K562 (cell line): ENCODE measurements around the gene CACNA1C. TPM values are rescaled to one million over a fixed set of nuclear protein-coding genes. Genes with fewer than 3 reads are reported as not detected.

ENCODE experiments used
- ATAC-seq: fragments of 200-7000 bp; cut with Tn5 transposase; 3 replicates; pipeline ENCODE4 v1.9.1; 2020; ENCODE audit warnings: moderate library complexity
- BruUV-seq: library from RNA; stranded (reverse); fragments of 400-500 nt; replicated peaks from 2 replicates; lab custom pipeline; 2021; lab: Mats Ljungman, UMichigan
- CTCF ChIA-PET: fragments of 300-600 bp; formaldehyde crosslinking; extraction: SDS; loops from one replicate; lab custom pipeline; 2021; ENCODE audit warnings: low intra/inter-chr PET ratio; lab: Yijun Ruan, JAX
- POLR2A ChIA-PET: fragments of 300-600, 350-650 bp; sonication (Branson Sonifier 250); formaldehyde crosslinking; extraction: SDS; loops from one replicate; lab custom pipeline; 2021; ENCODE audit warnings: antibody characterized with exemption, inconsistent platforms; lab: Yijun Ruan, JAX
- DNase-seq, 4 experiments: peaks; one replicate each; pipeline versions ENCODE4 v3.0.0 to v3.0.0-alpha.2; 2011 to 2018; ENCODE audit warnings: low spot score in 3 of 4, mixed read lengths in 3 of 4; ENCODE audit errors: extremely low read depth in 1 of 4
- FAIRE-seq: peaks from 2 replicates; lab custom pipeline; 2011; peaks lifted over from hg19 to GRCh38; lab: Jason Lieb, UNC
- H2AFZ ChIP-seq: 2 replicates; pipeline ENCODE4 v1.6.0; 2011; ENCODE audit warnings: low read depth, low read length, control low read depth, inconsistent platforms
- H3K27ac ChIP-seq: fragments of 200-600 bp; 3 replicates; pipeline ENCODE4 v1.8.0; 2011; ENCODE audit warnings: low read depth, mild to moderate bottlenecking, control low read depth, inconsistent platforms, low read length, moderate library complexity, mixed read lengths; ENCODE audit errors: extremely low read depth
- H3K27me3 ChIP-seq, 2 experiments: fragments of 300-600 bp in 1 of 2; 2 replicates in 1 of 2; 3 replicates in 1 of 2; pipeline versions ENCODE4 v1.6.0 to v1.8.0; 2011; ENCODE audit warnings: inconsistent platforms in 2 of 2, low read length in 2 of 2, mild to moderate bottlenecking in 1 of 2, mixed read lengths in 1 of 2, moderate library complexity in 1 of 2; ENCODE audit not compliant: control insufficient read depth in 2 of 2, insufficient read depth in 2 of 2
- H3K36me3 ChIP-seq: fragments of 300-600 bp; 3 replicates; pipeline ENCODE4 v1.8.0; 2011; ENCODE audit warnings: mild to moderate bottlenecking, low read length, inconsistent platforms; ENCODE audit not compliant: control insufficient read depth, insufficient read depth
- H3K4me1 ChIP-seq, 2 experiments: fragments of 200-600 bp in 1 of 2; replicated peaks in 1 of 2; 2 replicates in 1 of 2; 3 replicates in 1 of 2; pipeline versions ENCODE4 v1.5.1 to v1.8.0; 2011; ENCODE audit warnings: inconsistent platforms in 2 of 2, low read length in 2 of 2, mild to moderate bottlenecking in 1 of 2, mixed read lengths in 1 of 2, moderate library complexity in 1 of 2; ENCODE audit not compliant: control insufficient read depth in 2 of 2, insufficient read depth in 2 of 2
- H3K4me2 ChIP-seq: 2 replicates; pipeline ENCODE4 v1.6.1; 2011; ENCODE audit warnings: low read length, control low read depth, inconsistent platforms, mixed read lengths; ENCODE audit not compliant: insufficient read depth
- H3K4me3 ChIP-seq: fragments of 200-600 bp; sonication (generic), shearing (Covaris generic); 2 replicates; pipeline ENCODE4 v1.5.1; 2016; ENCODE audit warnings: control low read depth, inconsistent platforms
- H3K79me2 ChIP-seq: fragments of 200-600 bp; 3 replicates; pipeline ENCODE4 v1.8.0; 2011; ENCODE audit warnings: low read length, inconsistent platforms; ENCODE audit not compliant: control insufficient read depth, insufficient read depth
- H3K9ac ChIP-seq, 2 experiments: 2 replicates each; pipeline versions ENCODE4 v1.6.0 to v1.6.1; 2011; ENCODE audit warnings: low read depth in 2 of 2, low read length in 2 of 2, control low read depth in 1 of 2, inconsistent platforms in 1 of 2, mild to moderate bottlenecking in 1 of 2, mixed read lengths in 1 of 2; ENCODE audit not compliant: insufficient read depth in 1 of 2
- H3K9me1 ChIP-seq: one replicate; pipeline ENCODE4 v1.6.0; 2011; ENCODE audit warnings: inconsistent platforms, mild to moderate bottlenecking, low read length, moderate library complexity; ENCODE audit not compliant: control insufficient read depth, insufficient read depth
- H3K9me3 ChIP-seq: replicated peaks from 2 replicates; pipeline ENCODE4 v1.5.1; 2011; ENCODE audit warnings: low read depth, low read length, inconsistent platforms; ENCODE audit not compliant: control insufficient read depth, insufficient read depth
- H4K20me1 ChIP-seq: replicated peaks from 2 replicates; pipeline ENCODE4 v1.6.1; 2011; ENCODE audit warnings: low read length, inconsistent platforms, mixed read lengths; ENCODE audit not compliant: control insufficient read depth, insufficient read depth
- CBFA2T3 ChIP-seq: fragments of 450-650 bp; IDR thresholded peaks from 2 replicates; pipeline ENCODE4 v1.6.1; 2017
- FOXP1 ChIP-seq: sonication (generic); formaldehyde crosslinking; IDR thresholded peaks from 2 replicates; pipeline ENCODE4 v1.8.0; 2022; ENCODE audit warnings: mild to moderate bottlenecking, missing genetic modification reagents
- HDAC2 ChIP-seq: fragments of 450-650 bp; IDR thresholded peaks from 2 replicates; pipeline ENCODE4 v1.6.1; 2016; ENCODE audit warnings: mild to moderate bottlenecking
- MCM5 ChIP-seq: fragments of 450-650 bp; IDR thresholded peaks from 2 replicates; pipeline ENCODE4 v1.6.1; 2016; ENCODE audit warnings: low read depth
- NFATC3 ChIP-seq: fragments of 450-650 bp; IDR thresholded peaks from 2 replicates; pipeline ENCODE4 v1.6.1; 2017; ENCODE audit warnings: mild to moderate bottlenecking
- RBM22 ChIP-seq: fragments of 200-400 bp; formaldehyde crosslinking; IDR thresholded peaks from 2 replicates; pipeline ENCODE4 v1.6.1; 2018; ENCODE audit warnings: low read length, low read depth; ENCODE audit not compliant: poor library complexity, severe bottlenecking
- SMAD1 ChIP-seq: fragments of 150-350 bp; IDR thresholded peaks from 2 replicates; pipeline ENCODE4 v1.6.1; 2014; ENCODE audit warnings: low read length, low read depth; ENCODE audit not compliant: partially characterized antibody
- SMARCA4 ChIP-seq: fragments of 450-650 bp; IDR thresholded peaks from 2 replicates; pipeline ENCODE4 v1.6.1; 2016
- TAF15 ChIP-seq: fragments of 200-400 bp; formaldehyde crosslinking; IDR thresholded peaks from 2 replicates; pipeline ENCODE4 v1.6.1; 2017; ENCODE audit warnings: mild to moderate bottlenecking, low read depth, low read length, moderate library complexity
- ZNF133 ChIP-seq: fragments of 250-450 bp; sonication (Bioruptor Pico); IDR thresholded peaks from 2 replicates; pipeline ENCODE4 v1.4.0; 2020; ENCODE audit warnings: mild to moderate bottlenecking
- WGBS: fragments of 100-300 bp; shearing (Covaris generic); methylation state at CpG from one replicate; pipeline ENCODE4 v1.1.6; 2016; ENCODE audit warnings: low coverage, mixed read lengths; ENCODE audit not compliant: insufficient coverage; ENCODE audit errors: missing lambda C conversion rate; 5-methylcytosine and 5-hydroxymethylcytosine counted together
- in situ Hi-C: fragments of 300-500 bp; cut with MboI; formaldehyde crosslinking; loops from 4 replicates; pipeline ENCODE4 v1.15.0; 2018; ENCODE audit warnings: inconsistent platforms, mixed read lengths
- intact Hi-C: fragments of 100-400 bp; cut with micrococcal nuclease; formaldehyde crosslinking; loops from 2 replicates; pipeline ENCODE4 v1.14.2; 2022
- polyA plus RNA-seq, 8 experiments: library from polyadenylated mRNA; depleted of rRNA in 4 of 8; stranded (reverse) in 5 of 8; unstranded in 3 of 8; fragments of >200 nt; fragmentation: Nextera tagmentation in 2 of 8; fragmentation: Illumina TruSeq in 1 of 8; extraction: Ambion mirVana in 2 of 8; extraction: Trizol in 1 of 8; gene quantifications; 2 replicates each; pipeline versions ENCODE4 v1.2.1 to v1.2.3, GENCODE V29; 2011 to 2014; ENCODE audit warnings: inconsistent platforms in 1 of 8, missing spikeins in 1 of 8
- total RNA-seq, 7 experiments: library from RNA; depleted of rRNA in 6 of 7; stranded (reverse); fragments of >200 nt in 6 of 7; fragmentation: Illumina TruSeq in 2 of 7; extraction: Trizol in 2 of 7; gene quantifications; 2 replicates each; pipeline versions ENCODE4 v1.2.1 to v1.2.3, GENCODE V29; 2011 to 2021; ENCODE audit warnings: low replicate concordance in 1 of 7
- TF ChIP-seq, protein P1 (sequence below): IDR thresholded peaks from 2 replicates; pipeline ENCODE4 v1.6.1; 2011; ENCODE audit warnings: borderline replicate concordance, low read depth, mild to moderate bottlenecking, moderate library complexity, low read length; ENCODE audit not compliant: insufficient read depth, poor library complexity, severe bottlenecking
- TF ChIP-seq, protein P2 (sequence below), 3 experiments: fragments of 200-800 bp in 1 of 3; fragments of 250-450 bp in 1 of 3; fragments of 450-650 bp in 1 of 3; sonication (Bioruptor Pico) in 1 of 3; sonication (Bioruptor generic) in 1 of 3; formaldehyde crosslinking in 1 of 3; IDR thresholded peaks; 2 replicates each; pipeline versions ENCODE4 v1.6.1 to v1.8.0; 2016 to 2022; ENCODE audit warnings: mild to moderate bottlenecking in 2 of 3, missing genetic modification characterization in 2 of 3, missing compliant biosample characterization in 1 of 3, moderate library complexity in 1 of 3
- TF ChIP-seq, protein P3 (sequence below): sonication (generic); formaldehyde crosslinking; IDR thresholded peaks from 2 replicates; pipeline ENCODE4 v1.8.0; 2022; ENCODE audit warnings: missing genetic modification reagents, mild to moderate bottlenecking, moderate library complexity, borderline replicate concordance
- TF ChIP-seq, protein P4 (sequence below): fragments of 450-650 bp; IDR thresholded peaks from 2 replicates; pipeline ENCODE4 v1.6.1; 2014; ENCODE audit warnings: low read depth, mild to moderate bottlenecking, moderate library complexity, borderline replicate concordance

Gene CACNA1C
- total and polyA plus RNA-seq, 9 of the 15 experiments (the other 6 are each of a cell fraction or from before 2014, with no cell fraction given), result not detected

DNA sequence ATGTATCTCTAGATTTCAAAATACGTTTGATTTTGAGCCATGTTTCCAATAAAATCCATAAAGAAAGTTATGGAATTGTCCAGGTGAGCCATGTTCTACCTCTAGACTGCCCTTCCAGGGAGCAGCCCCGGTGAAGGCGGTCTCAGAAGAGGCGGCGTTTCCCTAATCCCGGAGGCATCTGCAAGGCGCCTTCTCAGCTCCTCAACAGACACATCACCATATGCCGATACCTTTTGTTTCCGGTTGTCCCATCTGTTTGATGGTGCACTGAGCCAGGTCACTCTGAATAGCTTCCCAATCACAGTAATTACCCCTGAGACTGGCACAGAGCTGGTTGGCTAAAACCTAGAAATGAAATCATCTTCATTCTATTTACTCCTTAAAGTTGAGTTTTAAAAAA, 436.5 kb downstream of the CACNA1C start (continued):
- TF ChIP-seq, protein P1, sequence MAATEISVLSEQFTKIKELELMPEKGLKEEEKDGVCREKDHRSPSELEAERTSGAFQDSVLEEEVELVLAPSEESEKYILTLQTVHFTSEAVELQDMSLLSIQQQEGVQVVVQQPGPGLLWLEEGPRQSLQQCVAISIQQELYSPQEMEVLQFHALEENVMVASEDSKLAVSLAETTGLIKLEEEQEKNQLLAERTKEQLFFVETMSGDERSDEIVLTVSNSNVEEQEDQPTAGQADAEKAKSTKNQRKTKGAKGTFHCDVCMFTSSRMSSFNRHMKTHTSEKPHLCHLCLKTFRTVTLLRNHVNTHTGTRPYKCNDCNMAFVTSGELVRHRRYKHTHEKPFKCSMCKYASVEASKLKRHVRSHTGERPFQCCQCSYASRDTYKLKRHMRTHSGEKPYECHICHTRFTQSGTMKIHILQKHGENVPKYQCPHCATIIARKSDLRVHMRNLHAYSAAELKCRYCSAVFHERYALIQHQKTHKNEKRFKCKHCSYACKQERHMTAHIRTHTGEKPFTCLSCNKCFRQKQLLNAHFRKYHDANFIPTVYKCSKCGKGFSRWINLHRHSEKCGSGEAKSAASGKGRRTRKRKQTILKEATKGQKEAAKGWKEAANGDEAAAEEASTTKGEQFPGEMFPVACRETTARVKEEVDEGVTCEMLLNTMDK, result no peak
- TF ChIP-seq NFATC3 (no peak), MCM5 (no peak)

DNA sequence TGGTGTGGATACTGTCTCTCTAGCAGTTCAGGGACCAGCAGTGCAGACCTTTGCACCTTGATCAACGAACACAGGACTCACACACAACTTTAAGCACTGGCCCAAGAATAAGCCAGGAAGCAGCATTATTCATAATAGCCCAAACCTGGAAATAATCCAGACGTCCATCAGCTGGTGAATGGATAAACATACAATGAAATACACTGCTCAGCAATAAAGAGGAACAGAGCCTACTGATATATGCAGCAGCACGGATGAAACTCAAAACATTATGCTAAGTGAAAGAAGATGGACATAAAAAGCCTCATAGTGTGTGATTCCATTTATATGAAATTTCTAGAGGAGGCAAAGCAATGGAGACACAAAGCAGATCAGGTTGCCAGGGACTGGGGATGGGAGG, 438.0 kb downstream of the CACNA1C start:
- Histone ChIP-seq H3K4me1 (no peaks in the 10 kb centered on the region), H2AFZ (no peak overlapping the region), H3K9ac (no peak overlapping the region), H3K27me3 (peaks cover 0 to 26% of the 10 kb centered on the region in 2 experiments; a peak in 3 of 5 replicates), H3K4me3 (no peak overlapping the region), H4K20me1 (no peaks in the 10 kb centered on the region; the same call in 1 of the 2 replicates), H3K9me1 (no peaks in the 10 kb centered on the region), H3K27ac (no peak overlapping the region), H3K79me2 (no peaks in the 10 kb centered on the region), H3K36me3 (no peaks in the 10 kb centered on the region), H3K9me3 (no peaks in the 10 kb centered on the region), H3K4me2 (no peak overlapping the region)
- 0% methylated on average over 3 of the region's 3 CpGs for WGBS
- no TSS peak for BruUV-seq
- intact Hi-C loops (no loop called here), in situ Hi-C loops (no loop called here)
- ATAC-seq (no peak), FAIRE-seq (no peak), DNase-seq (no peak)
- ChIA-PET CTCF (no interaction called here), POLR2A (no interaction called here)
- TF ChIP-seq, protein P2, sequence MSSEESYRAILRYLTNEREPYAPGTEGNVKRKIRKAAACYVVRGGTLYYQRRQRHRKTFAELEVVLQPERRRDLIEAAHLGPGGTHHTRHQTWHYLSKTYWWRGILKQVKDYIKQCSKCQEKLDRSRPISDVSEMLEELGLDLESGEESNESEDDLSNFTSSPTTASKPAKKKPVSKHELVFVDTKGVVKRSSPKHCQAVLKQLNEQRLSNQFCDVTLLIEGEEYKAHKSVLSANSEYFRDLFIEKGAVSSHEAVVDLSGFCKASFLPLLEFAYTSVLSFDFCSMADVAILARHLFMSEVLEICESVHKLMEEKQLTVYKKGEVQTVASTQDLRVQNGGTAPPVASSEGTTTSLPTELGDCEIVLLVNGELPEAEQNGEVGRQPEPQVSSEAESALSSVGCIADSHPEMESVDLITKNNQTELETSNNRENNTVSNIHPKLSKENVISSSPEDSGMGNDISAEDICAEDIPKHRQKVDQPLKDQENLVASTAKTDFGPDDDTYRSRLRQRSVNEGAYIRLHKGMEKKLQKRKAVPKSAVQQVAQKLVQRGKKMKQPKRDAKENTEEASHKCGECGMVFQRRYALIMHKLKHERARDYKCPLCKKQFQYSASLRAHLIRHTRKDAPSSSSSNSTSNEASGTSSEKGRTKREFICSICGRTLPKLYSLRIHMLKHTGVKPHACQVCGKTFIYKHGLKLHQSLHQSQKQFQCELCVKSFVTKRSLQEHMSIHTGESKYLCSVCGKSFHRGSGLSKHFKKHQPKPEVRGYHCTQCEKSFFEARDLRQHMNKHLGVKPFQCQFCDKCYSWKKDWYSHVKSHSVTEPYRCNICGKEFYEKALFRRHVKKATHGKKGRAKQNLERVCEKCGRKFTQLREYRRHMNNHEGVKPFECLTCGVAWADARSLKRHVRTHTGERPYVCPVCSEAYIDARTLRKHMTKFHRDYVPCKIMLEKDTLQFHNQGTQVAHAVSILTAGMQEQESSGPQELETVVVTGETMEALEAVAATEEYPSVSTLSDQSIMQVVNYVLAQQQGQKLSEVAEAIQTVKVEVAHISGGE (CRISPR knock-in tag; IDR thresholded peaks at IDR 0.05), result no peak
- TF ChIP-seq TAF15 (no peak), SMARCA4 (no peak), RBM22 (no peak), ZNF133 (CRISPR knock-in tag) (no peak), HDAC2 (no peak), SMAD1 (no peak), FOXP1 (no peak), CBFA2T3 (no peak)
- TF ChIP-seq, protein P3, sequence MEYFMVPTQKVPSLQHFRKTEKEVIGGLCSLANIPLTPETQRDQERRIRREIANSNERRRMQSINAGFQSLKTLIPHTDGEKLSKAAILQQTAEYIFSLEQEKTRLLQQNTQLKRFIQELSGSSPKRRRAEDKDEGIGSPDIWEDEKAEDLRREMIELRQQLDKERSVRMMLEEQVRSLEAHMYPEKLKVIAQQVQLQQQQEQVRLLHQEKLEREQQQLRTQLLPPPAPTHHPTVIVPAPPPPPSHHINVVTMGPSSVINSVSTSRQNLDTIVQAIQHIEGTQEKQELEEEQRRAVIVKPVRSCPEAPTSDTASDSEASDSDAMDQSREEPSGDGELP, result no peak
- TF ChIP-seq, protein P4, sequence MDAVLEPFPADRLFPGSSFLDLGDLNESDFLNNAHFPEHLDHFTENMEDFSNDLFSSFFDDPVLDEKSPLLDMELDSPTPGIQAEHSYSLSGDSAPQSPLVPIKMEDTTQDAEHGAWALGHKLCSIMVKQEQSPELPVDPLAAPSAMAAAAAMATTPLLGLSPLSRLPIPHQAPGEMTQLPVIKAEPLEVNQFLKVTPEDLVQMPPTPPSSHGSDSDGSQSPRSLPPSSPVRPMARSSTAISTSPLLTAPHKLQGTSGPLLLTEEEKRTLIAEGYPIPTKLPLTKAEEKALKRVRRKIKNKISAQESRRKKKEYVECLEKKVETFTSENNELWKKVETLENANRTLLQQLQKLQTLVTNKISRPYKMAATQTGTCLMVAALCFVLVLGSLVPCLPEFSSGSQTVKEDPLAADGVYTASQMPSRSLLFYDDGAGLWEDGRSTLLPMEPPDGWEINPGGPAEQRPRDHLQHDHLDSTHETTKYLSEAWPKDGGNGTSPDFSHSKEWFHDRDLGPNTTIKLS, result no peak
